Type B pancreatic cell (in vitro differentiated cells): Measurements from ENCODE around the gene NFIX. TPM values are rescaled to one million over a fixed set of nuclear protein-coding genes. Genes with fewer than 3 reads are reported as not detected.

Experiments used
- DNase-seq: peaks from one replicate; pipeline ENCODE4 v3.0.0; 2021; ENCODE audit warnings: mixed read lengths; ENCODE audit not compliant: unreplicated experiment; ENCODE audit errors: extremely low spot score
- H3K27ac Mint-ChIP-seq: 2 replicates; pipeline ENCODE4 v1.8.0; 2021; ENCODE audit warnings: mild to moderate bottlenecking, mixed read lengths
- H3K27me3 Mint-ChIP-seq: 2 replicates; pipeline ENCODE4 v1.8.0; 2021; ENCODE audit warnings: mixed read lengths
- H3K36me3 Mint-ChIP-seq: 2 replicates; pipeline ENCODE4 v1.8.0; 2021; ENCODE audit warnings: mixed read lengths
- H3K4me1 Mint-ChIP-seq: one replicate; pipeline ENCODE4 v1.8.0; 2021; ENCODE audit warnings: mixed read lengths; ENCODE audit not compliant: unreplicated experiment
- H3K4me3 Mint-ChIP-seq: 2 replicates; pipeline ENCODE4 v1.8.0; 2021; ENCODE audit warnings: mild to moderate bottlenecking, mixed read lengths
- H3K9me3 Mint-ChIP-seq: 2 replicates; pipeline ENCODE4 v1.8.0; 2021; ENCODE audit warnings: mixed read lengths
- CTCF ChIP-seq: fragments of 200-600 bp; sonication (generic); conservative IDR thresholded peaks from 2 replicates; pipeline ENCODE4 v1.5.0; 2021; ENCODE audit warnings: antibody characterized with exemption, mild to moderate bottlenecking
- total RNA-seq: library from RNA; stranded (reverse); gene quantifications from 2 replicates; pipeline ENCODE4 v1.2.1, GENCODE V29; 2021; ENCODE audit warnings: low replicate concordance

The NFIX gene
- total RNA-seq, 1 donor from 2014 or later, result 12.4 TPM

- H3K4me1 Mint-ChIP-seq, result peaks cover 35% of the 10 kb centered on the region
- no peak for DNase-seq
Observed at GRCh38 chr19:13022111-13022858, 27.0 kb downstream of the NFIX start.

GRCh38 chr19:13022859-13023636 is 27.8 kb downstream of the NFIX start:
- peaks cover 100% of the 10 kb centered on the region for H3K27me3 Mint-ChIP-seq
- no peak for TF ChIP-seq CTCF

More at GRCh38 chr19:13022111-13022858, 27.0 kb downstream of the NFIX start:
- no peaks in the 10 kb centered on the region for H3K9me3 Mint-ChIP-seq
- H3K27me3 Mint-ChIP-seq, result peaks cover 100% of the 10 kb centered on the region
- H3K36me3 Mint-ChIP-seq, result peaks cover 11% of the 10 kb centered on the region
- no peak overlapping the region for H3K27ac Mint-ChIP-seq
- peak overlapping the region; percentile 51 for H3K4me3 Mint-ChIP-seq
- no peak for TF ChIP-seq CTCF

GRCh38 chr19:13023656-13024055 is 28.4 kb downstream of the NFIX start:
- Mint-ChIP-seq H3K4me3 (peak overlapping the region; percentile 51), H3K4me1 (peaks cover 29% of the 10 kb centered on the region), H3K36me3 (peaks cover 11% of the 10 kb centered on the region), H3K9me3 (no peaks in the 10 kb centered on the region), H3K27ac (no peak overlapping the region), H3K27me3 (peaks cover 100% of the 10 kb centered on the region)
- no peak for TF ChIP-seq CTCF
- DNase-seq, result no peak

More at GRCh38 chr19:13022859-13023636, 27.8 kb downstream of the NFIX start:
- Mint-ChIP-seq H3K4me3 (peak overlapping the region; percentile 51), H3K36me3 (peaks cover 11% of the 10 kb centered on the region), H3K4me1 (peaks cover 29% of the 10 kb centered on the region), H3K27ac (no peak overlapping the region), H3K9me3 (no peaks in the 10 kb centered on the region)
- no peak for DNase-seq

- peak overlapping the region; percentile 52 for H3K27ac Mint-ChIP-seq
- H3K4me3 Mint-ChIP-seq, result peak overlapping the region; percentile 78
- peaks cover 11% of the 10 kb centered on the region for H3K36me3 Mint-ChIP-seq
- peaks cover 100% of the 10 kb centered on the region for H3K27me3 Mint-ChIP-seq
- TF ChIP-seq CTCF, result no peak
- DNase-seq, result no peak
- H3K9me3 Mint-ChIP-seq, result no peaks in the 10 kb centered on the region
- peaks cover 29% of the 10 kb centered on the region for H3K4me1 Mint-ChIP-seq
Observed at GRCh38 chr19:13024126-13024950, 29.1 kb downstream of the NFIX start.

- peaks cover 11% of the 10 kb centered on the region for H3K36me3 Mint-ChIP-seq
- peaks cover 29% of the 10 kb centered on the region for H3K4me1 Mint-ChIP-seq
- H3K9me3 Mint-ChIP-seq, result no peaks in the 10 kb centered on the region
- peak overlapping the region; percentile 78 for H3K4me3 Mint-ChIP-seq
- peak overlapping the region; percentile 52 for H3K27ac Mint-ChIP-seq
- peaks cover 100% of the 10 kb centered on the region for H3K27me3 Mint-ChIP-seq
- no peak for TF ChIP-seq CTCF
- no peak for DNase-seq
Observed at GRCh38 chr19:13024951-13025697, 29.8 kb downstream of the NFIX start.
